ENCODE measurements around the gene SLC10A7.

Gene SLC10A7

DNA sequence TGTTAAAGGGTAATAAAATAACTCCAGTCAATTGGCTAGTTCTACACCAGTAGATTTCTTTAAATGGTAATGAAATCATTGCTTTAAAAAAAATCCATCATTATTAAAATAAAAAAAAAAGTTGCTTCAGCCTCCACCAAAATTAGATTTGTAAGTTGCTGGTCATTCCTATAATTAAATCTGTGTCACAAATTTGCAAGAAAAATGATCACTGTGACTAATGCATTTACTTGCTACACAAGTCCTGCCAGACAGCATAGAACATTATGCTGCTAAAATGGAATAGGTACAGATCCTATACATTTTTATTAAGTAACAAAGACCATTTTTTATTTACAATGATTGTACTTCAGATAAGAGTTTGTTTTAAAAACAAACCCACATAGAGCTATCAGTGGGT, 85.8 kb downstream of the SLC10A7 start:
- no peak overlapping the region for H2AFZ ChIP-seq (ENCODE audit: low read depth, low read length)
- no peak overlapping the region for H3K4me3 ChIP-seq (ENCODE audit: low read length)
- no peak overlapping the region for H3K9ac ChIP-seq (ENCODE audit: low read length)
- H3K9me3 ChIP-seq (ENCODE audit: insufficient read depth, low read length), result no peaks in the 10 kb centered on the region
- no peak overlapping the region for H3K4me2 ChIP-seq (ENCODE audit: low read length)
- no peaks in the 10 kb centered on the region for H3K27me3 ChIP-seq (ENCODE audit: low read depth, low read length)
- no peak for TF ChIP-seq EZH2phosphoT487 (IDR thresholded peaks at IDR 0.05; ENCODE audit: low read depth)
- TF ChIP-seq, protein P1, sequence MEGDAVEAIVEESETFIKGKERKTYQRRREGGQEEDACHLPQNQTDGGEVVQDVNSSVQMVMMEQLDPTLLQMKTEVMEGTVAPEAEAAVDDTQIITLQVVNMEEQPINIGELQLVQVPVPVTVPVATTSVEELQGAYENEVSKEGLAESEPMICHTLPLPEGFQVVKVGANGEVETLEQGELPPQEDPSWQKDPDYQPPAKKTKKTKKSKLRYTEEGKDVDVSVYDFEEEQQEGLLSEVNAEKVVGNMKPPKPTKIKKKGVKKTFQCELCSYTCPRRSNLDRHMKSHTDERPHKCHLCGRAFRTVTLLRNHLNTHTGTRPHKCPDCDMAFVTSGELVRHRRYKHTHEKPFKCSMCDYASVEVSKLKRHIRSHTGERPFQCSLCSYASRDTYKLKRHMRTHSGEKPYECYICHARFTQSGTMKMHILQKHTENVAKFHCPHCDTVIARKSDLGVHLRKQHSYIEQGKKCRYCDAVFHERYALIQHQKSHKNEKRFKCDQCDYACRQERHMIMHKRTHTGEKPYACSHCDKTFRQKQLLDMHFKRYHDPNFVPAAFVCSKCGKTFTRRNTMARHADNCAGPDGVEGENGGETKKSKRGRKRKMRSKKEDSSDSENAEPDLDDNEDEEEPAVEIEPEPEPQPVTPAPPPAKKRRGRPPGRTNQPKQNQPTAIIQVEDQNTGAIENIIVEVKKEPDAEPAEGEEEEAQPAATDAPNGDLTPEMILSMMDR (IDR thresholded peaks at IDR 0.05; ENCODE audit: low read depth, low read length), result no peak
- H3K79me2 ChIP-seq (ENCODE audit: low read length), result no peaks in the 10 kb centered on the region
- no peak overlapping the region for H3K27ac ChIP-seq (ENCODE audit: low read length)
- no peaks in the 10 kb centered on the region for H3K36me3 ChIP-seq (replicated peaks; ENCODE audit: low read depth, low read length)
- no peaks in the 10 kb centered on the region for H4K20me1 ChIP-seq (ENCODE audit: insufficient read depth, low read length)
- no peaks in the 10 kb centered on the region for H3K4me1 ChIP-seq (ENCODE audit: low read length)

DNA sequence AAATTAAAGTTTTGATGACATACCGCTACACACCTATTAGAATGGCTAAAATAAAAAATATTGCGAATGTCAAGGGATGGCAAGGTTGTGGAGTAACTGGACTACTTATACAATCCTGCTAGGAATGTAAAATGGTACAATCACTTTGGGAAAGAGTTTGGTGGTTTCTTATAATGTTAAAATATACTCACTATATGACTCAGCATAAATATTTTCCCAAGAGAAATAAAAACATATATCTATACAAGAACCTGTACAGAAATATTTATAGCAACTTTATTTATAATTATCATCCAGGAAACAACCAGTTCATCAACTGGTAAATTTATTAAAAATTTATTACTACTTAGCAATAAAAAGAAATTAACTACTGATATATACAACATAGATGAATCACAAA, 89.7 kb downstream of the SLC10A7 start:
- Histone ChIP-seq H3K9me3 (ENCODE audit: insufficient read depth, low read length) (no peaks in the 10 kb centered on the region), H3K4me3 (ENCODE audit: low read length) (no peak overlapping the region), H2AFZ (ENCODE audit: low read depth, low read length) (no peak overlapping the region), H3K27ac (ENCODE audit: low read length) (no peak overlapping the region), H3K4me2 (ENCODE audit: low read length) (no peak overlapping the region), H3K36me3 (replicated peaks; ENCODE audit: low read depth, low read length) (no peaks in the 10 kb centered on the region), H3K9ac (ENCODE audit: low read length) (no peak overlapping the region), H3K79me2 (ENCODE audit: low read length) (no peaks in the 10 kb centered on the region), H3K4me1 (ENCODE audit: low read length) (no peaks in the 10 kb centered on the region), H4K20me1 (ENCODE audit: insufficient read depth, low read length) (no peaks in the 10 kb centered on the region), H3K27me3 (ENCODE audit: low read depth, low read length) (no peaks in the 10 kb centered on the region)
- TF ChIP-seq EZH2phosphoT487 (IDR thresholded peaks at IDR 0.05; ENCODE audit: low read depth), result no peak
- TF ChIP-seq, protein P1 (IDR thresholded peaks at IDR 0.05; ENCODE audit: low read depth, low read length), result no peak

DNA sequence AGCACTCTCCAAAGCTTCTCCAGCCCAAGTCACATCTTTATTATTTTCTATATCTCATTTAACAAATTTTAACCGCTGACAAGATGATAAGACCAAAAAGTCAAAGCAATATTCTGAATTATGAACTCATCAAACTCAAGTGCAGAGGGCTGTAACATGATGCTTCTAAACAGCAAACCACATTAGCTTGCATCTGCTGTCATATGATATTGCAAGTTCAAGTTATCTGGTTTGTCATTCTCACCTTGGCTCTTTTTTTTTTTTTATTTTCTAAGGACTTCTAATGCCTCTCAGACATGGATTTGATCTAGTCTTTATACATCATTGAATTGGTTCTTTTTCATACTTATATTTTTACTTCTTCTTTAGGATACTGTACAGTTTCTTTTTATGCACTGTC, 93.4 kb downstream of the SLC10A7 start:
- no peaks in the 10 kb centered on the region for H3K4me1 ChIP-seq (ENCODE audit: low read length)
- TF ChIP-seq, protein P1 (IDR thresholded peaks at IDR 0.05; ENCODE audit: low read depth, low read length), result no peak
- no peak for TF ChIP-seq EZH2phosphoT487 (IDR thresholded peaks at IDR 0.05; ENCODE audit: low read depth)

DNA sequence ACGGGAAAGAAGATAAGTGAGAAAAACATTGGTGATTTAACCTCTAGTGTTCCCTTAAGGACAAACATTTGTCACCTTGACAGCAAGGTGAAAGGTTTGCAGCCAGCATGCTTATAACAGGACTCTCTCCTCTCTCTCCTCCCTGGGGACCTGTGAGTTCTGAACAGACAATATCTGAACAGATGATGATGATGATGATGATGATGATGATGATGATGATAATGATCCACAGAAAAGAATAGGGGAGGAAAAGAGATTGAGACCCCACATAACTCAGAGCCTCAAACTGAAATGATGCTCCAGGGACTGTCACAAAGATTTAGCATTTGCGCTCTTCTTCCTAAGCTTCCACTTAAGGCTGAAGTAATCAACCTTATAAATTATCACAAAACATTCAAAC, 103.9 kb downstream of the SLC10A7 start:
- Histone ChIP-seq H3K4me1 (ENCODE audit: low read length) (no peaks in the 10 kb centered on the region), H2AFZ (ENCODE audit: low read depth, low read length) (no peak overlapping the region), H3K4me2 (ENCODE audit: low read length) (no peak overlapping the region), H3K4me3 (ENCODE audit: low read length) (no peak overlapping the region), H3K36me3 (replicated peaks; ENCODE audit: low read depth, low read length) (no peaks in the 10 kb centered on the region), H3K79me2 (ENCODE audit: low read length) (no peaks in the 10 kb centered on the region), H3K27me3 (ENCODE audit: low read depth, low read length) (no peaks in the 10 kb centered on the region), H3K9ac (ENCODE audit: low read length) (no peak overlapping the region), H3K27ac (ENCODE audit: low read length) (no peak overlapping the region), H4K20me1 (ENCODE audit: insufficient read depth, low read length) (no peaks in the 10 kb centered on the region), H3K9me3 (ENCODE audit: insufficient read depth, low read length) (no peaks in the 10 kb centered on the region)
- TF ChIP-seq EZH2phosphoT487 (IDR thresholded peaks at IDR 0.05; ENCODE audit: low read depth), result no peak
- TF ChIP-seq, protein P1 (IDR thresholded peaks at IDR 0.05; ENCODE audit: low read depth, low read length), result no peak

More for the DNA sequence above, 93.4 kb downstream of the SLC10A7 start:
- Histone ChIP-seq H3K9me3 (ENCODE audit: insufficient read depth, low read length) (no peaks in the 10 kb centered on the region), H3K79me2 (ENCODE audit: low read length) (no peaks in the 10 kb centered on the region), H3K27ac (ENCODE audit: low read length) (no peak overlapping the region), H3K4me2 (ENCODE audit: low read length) (no peak overlapping the region), H3K9ac (ENCODE audit: low read length) (no peak overlapping the region), H3K36me3 (replicated peaks; ENCODE audit: low read depth, low read length) (no peaks in the 10 kb centered on the region), H3K4me3 (ENCODE audit: low read length) (no peak overlapping the region), H3K27me3 (ENCODE audit: low read depth, low read length) (no peaks in the 10 kb centered on the region), H2AFZ (ENCODE audit: low read depth, low read length) (no peak overlapping the region), H4K20me1 (ENCODE audit: insufficient read depth, low read length) (no peaks in the 10 kb centered on the region)
